Smooth muscle cell (in vitro differentiated cells): ENCODE results near the gene MUC4. TPM values are rescaled to one million over a fixed set of nuclear protein-coding genes. Genes with fewer than 3 reads are reported as not detected.

ENCODE experiments used
- DNase-seq: peaks from one replicate; lab custom pipeline; 2025; ENCODE audit not compliant: unreplicated experiment; lab: John Stamatoyannopoulos, UW
- H2AFZ ChIP-seq: fragments of 200-600 bp; sonication (generic); 2 replicates; pipeline ENCODE4 v1.6.0; 2016; ENCODE audit warnings: antibody characterized with exemption, low read depth, mild to moderate bottlenecking
- H3F3A ChIP-seq: fragments of 200-600 bp; sonication (generic); 2 replicates; pipeline ENCODE4 v1.6.0; 2017; ENCODE audit warnings: antibody characterized with exemption, low read depth
- H3K27ac ChIP-seq: fragments of 200-600 bp; sonication (generic); 2 replicates; pipeline ENCODE4 v1.5.1; 2016; ENCODE audit warnings: low read depth, mild to moderate bottlenecking
- H3K27me3 ChIP-seq: fragments of 200-600 bp; sonication (generic); 2 replicates; pipeline ENCODE4 v1.6.1; 2016; ENCODE audit warnings: low read depth, mild to moderate bottlenecking
- H3K36me3 ChIP-seq: fragments of 200-600 bp; sonication (generic); 2 replicates; pipeline ENCODE4 v1.5.1; 2016; ENCODE audit warnings: low read depth
- H3K4me1 ChIP-seq: fragments of 200-600 bp; sonication (generic); 2 replicates; pipeline ENCODE4 v1.5.1; 2016; ENCODE audit warnings: low read depth
- H3K4me2 ChIP-seq: fragments of 200-600 bp; sonication (generic); 2 replicates; pipeline ENCODE4 v1.6.0; 2016; ENCODE audit warnings: mild to moderate bottlenecking
- H3K4me3 ChIP-seq: fragments of 200-600 bp; sonication (generic); 2 replicates; pipeline ENCODE4 v1.5.1; 2016; ENCODE audit warnings: mild to moderate bottlenecking
- H3K79me2 ChIP-seq: fragments of 200-600 bp; sonication (generic); 2 replicates; pipeline ENCODE4 v1.6.0; 2016; ENCODE audit warnings: low read depth, mild to moderate bottlenecking
- H3K9ac ChIP-seq: fragments of 200-600 bp; sonication (generic); 2 replicates; pipeline ENCODE4 v1.6.0; 2016; ENCODE audit warnings: low read depth
- H3K9me3 ChIP-seq: fragments of 200-600 bp; sonication (generic); replicated peaks from 2 replicates; pipeline ENCODE4 v1.5.1; 2016; ENCODE audit warnings: low read depth
- H4K20me1 ChIP-seq: fragments of 200-600 bp; sonication (generic); 2 replicates; pipeline ENCODE4 v1.6.0; 2016; ENCODE audit warnings: low read depth
- CTCF ChIP-seq: fragments of 200-600 bp; sonication (generic); IDR thresholded peaks from 2 replicates; pipeline ENCODE4 v1.5.1; 2017; ENCODE audit warnings: borderline replicate concordance, mild to moderate bottlenecking, antibody characterized with exemption; ENCODE audit not compliant: insufficient read depth, poor library complexity, severe bottlenecking
- WGBS: methylation state at CpG from one replicate; pipeline ENCODE4 v1.1.7; 2016; ENCODE audit warnings: low lambda C conversion rate; 5-methylcytosine and 5-hydroxymethylcytosine counted together
- polyA plus RNA-seq: library from polyadenylated mRNA; unstranded; fragments of >200 nt; fragmentation: Nextera tagmentation; extraction: Ambion mirVana; gene quantifications from 2 replicates; pipeline ENCODE4 v1.2.1, GENCODE V29; 2016
- total RNA-seq: library from RNA; depleted of rRNA; stranded (reverse); fragments of >200 nt; gene quantifications from 2 replicates; pipeline ENCODE4 v1.2.3, GENCODE V29; 2014

Gene MUC4
- total and polyA plus RNA-seq, 2 experiments from 2014 or later, result not detected

- no peaks in the 10 kb centered on the region for H3K36me3 ChIP-seq
- H3K4me3 ChIP-seq, result no peak overlapping the region
- no peak overlapping the region for H3K4me2 ChIP-seq
- no peaks in the 10 kb centered on the region for H4K20me1 ChIP-seq
- TF ChIP-seq CTCF, result no peak
- no peaks in the 10 kb centered on the region for H3K27me3 ChIP-seq
- no peak overlapping the region for H3K27ac ChIP-seq
- no peaks in the 10 kb centered on the region for H3K9me3 ChIP-seq
- no peaks in the 10 kb centered on the region for H3F3A ChIP-seq
- H3K4me1 ChIP-seq, result peaks cover 8% of the 10 kb centered on the region
- WGBS, result 94% methylated on average over 14 of the region's 14 CpGs
- H2AFZ ChIP-seq, result no peak overlapping the region
- no peak overlapping the region for H3K9ac ChIP-seq
- DNase-seq, result no peak
- H3K79me2 ChIP-seq, result no peaks in the 10 kb centered on the region
Measured at GRCh38 chr3:195836476-195837135, 24.9 kb upstream of the MUC4 start.

GRCh38 chr3:195835791-195836190 is 24.1 kb upstream of the MUC4 start:
- Histone ChIP-seq H2AFZ (no peak overlapping the region), H3K9me3 (no peaks in the 10 kb centered on the region), H3K79me2 (no peaks in the 10 kb centered on the region), H3K4me3 (no peak overlapping the region), H3K4me1 (peaks cover 8% of the 10 kb centered on the region), H3F3A (no peaks in the 10 kb centered on the region), H3K27me3 (no peaks in the 10 kb centered on the region), H3K4me2 (no peak overlapping the region), H3K36me3 (no peaks in the 10 kb centered on the region), H3K9ac (no peak overlapping the region), H4K20me1 (no peaks in the 10 kb centered on the region), H3K27ac (no peak overlapping the region)
- no peak for DNase-seq
- 87% methylated on average over 13 of the region's 14 CpGs for WGBS
- TF ChIP-seq CTCF, result no peak

GRCh38 chr3:195834675-195835583 is 23.2 kb upstream of the MUC4 start:
- no peaks in the 10 kb centered on the region for H3K36me3 ChIP-seq
- H3K4me3 ChIP-seq, result no peak overlapping the region
- no peak overlapping the region for H3K27ac ChIP-seq
- 88% methylated on average over 28 of the region's 29 CpGs for WGBS
- no peak overlapping the region for H3K9ac ChIP-seq
- no peak for DNase-seq
- H3K79me2 ChIP-seq, result no peaks in the 10 kb centered on the region
- no peak for TF ChIP-seq CTCF
- peaks cover 7% of the 10 kb centered on the region for H3K4me1 ChIP-seq
- no peaks in the 10 kb centered on the region for H3K9me3 ChIP-seq
- no peaks in the 10 kb centered on the region for H4K20me1 ChIP-seq
- no peak overlapping the region for H2AFZ ChIP-seq
- H3K27me3 ChIP-seq, result no peaks in the 10 kb centered on the region
- no peak overlapping the region for H3K4me2 ChIP-seq
- no peaks in the 10 kb centered on the region for H3F3A ChIP-seq
